ENCODE data around the gene L1TD1.

DNA sequence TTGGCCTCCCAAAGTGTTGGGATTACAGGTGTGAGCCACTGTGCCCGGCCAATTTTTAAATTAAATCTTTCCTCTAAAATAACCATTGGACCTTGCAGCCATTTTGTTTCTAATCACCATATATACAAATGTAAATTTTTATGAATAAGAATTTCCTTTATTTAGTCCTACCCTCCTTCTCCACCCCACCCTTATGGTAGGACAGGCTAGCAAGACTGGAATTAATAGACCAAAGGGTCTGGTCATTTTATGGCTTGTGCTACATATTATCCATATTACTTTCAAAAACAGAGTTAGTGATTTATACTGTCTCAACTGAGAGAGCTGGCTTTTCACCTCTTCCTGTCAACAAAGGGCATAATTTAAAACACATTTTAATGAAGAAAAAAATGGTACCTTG, 26.5 kb downstream of the L1TD1 start:
- no peak for TF ChIP-seq POLR2A (IDR thresholded peaks at IDR 0.05)
- TF ChIP-seq, protein P1, sequence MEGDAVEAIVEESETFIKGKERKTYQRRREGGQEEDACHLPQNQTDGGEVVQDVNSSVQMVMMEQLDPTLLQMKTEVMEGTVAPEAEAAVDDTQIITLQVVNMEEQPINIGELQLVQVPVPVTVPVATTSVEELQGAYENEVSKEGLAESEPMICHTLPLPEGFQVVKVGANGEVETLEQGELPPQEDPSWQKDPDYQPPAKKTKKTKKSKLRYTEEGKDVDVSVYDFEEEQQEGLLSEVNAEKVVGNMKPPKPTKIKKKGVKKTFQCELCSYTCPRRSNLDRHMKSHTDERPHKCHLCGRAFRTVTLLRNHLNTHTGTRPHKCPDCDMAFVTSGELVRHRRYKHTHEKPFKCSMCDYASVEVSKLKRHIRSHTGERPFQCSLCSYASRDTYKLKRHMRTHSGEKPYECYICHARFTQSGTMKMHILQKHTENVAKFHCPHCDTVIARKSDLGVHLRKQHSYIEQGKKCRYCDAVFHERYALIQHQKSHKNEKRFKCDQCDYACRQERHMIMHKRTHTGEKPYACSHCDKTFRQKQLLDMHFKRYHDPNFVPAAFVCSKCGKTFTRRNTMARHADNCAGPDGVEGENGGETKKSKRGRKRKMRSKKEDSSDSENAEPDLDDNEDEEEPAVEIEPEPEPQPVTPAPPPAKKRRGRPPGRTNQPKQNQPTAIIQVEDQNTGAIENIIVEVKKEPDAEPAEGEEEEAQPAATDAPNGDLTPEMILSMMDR (IDR thresholded peaks at IDR 0.05): no peak

All from body of pancreas (tissue), 4 donors.